Heart left ventricle (tissue), 16 donors: ENCODE measurements around the gene DNMT3B. TPM values are rescaled to one million over a fixed set of nuclear protein-coding genes. Genes with fewer than 3 reads are reported as not detected.
A peak's percentile ranks its signal among the peaks of the same experiment; 100 is the strongest.

Experiments used
- ATAC-seq, 4 donors: fragments of 200-7000 bp; cut with Tn5 transposase; one replicate each; pipeline ENCODE4 v1.9.1; 2020 to 2022; ENCODE audit warnings: moderate library complexity in 4 of 4, mild to moderate bottlenecking in 3 of 4, moderate number of reproducible peaks in 1 of 4
- DNase-seq, 5 donors: peaks; one replicate each; pipeline ENCODE4 v3.0.0-alpha.2; 2020
- H3K27ac ChIP-seq, 12 donors: fragments of 200-600 bp; sonication (generic) in 4 of 12; one replicate each; pipeline versions ENCODE4 v1.5.0 to v1.8.0; 2016 to 2022; ENCODE audit warnings: mild to moderate bottlenecking in 2 of 12
- H3K27me3 ChIP-seq, 9 donors: fragments of 200-600 bp; sonication (generic) in 2 of 9; one replicate each; pipeline versions ENCODE4 v1.5.1 to v1.8.0; 2016 to 2022; ENCODE audit warnings: mild to moderate bottlenecking in 3 of 9
- H3K36me3 ChIP-seq, 9 donors: fragments of 200-600 bp; sonication (generic) in 2 of 9; one replicate each; pipeline versions ENCODE4 v1.5.0 to v1.8.0; 2018 to 2022; ENCODE audit warnings: mild to moderate bottlenecking in 2 of 9
- H3K4me1 ChIP-seq, 12 donors: fragments of 200-600 bp; sonication (generic) in 4 of 12; one replicate each; pipeline versions ENCODE4 v1.5.0 to v1.8.0; 2016 to 2022; ENCODE audit warnings: mild to moderate bottlenecking in 3 of 12
- H3K4me3 ChIP-seq, 12 donors: fragments of 200-600 bp; sonication (generic) in 4 of 12; one replicate each; pipeline versions ENCODE4 v1.5.0 to v1.8.0; 2017 to 2022; ENCODE audit warnings: mild to moderate bottlenecking in 9 of 12, moderate library complexity in 4 of 12
- H3K9me3 ChIP-seq, 12 donors: fragments of 200-600 bp; sonication (generic) in 4 of 12; one replicate each; pipeline versions ENCODE4 v1.5.0 to v1.8.0; 2016 to 2022; ENCODE audit warnings: mild to moderate bottlenecking in 1 of 12
- CTCF ChIP-seq, 12 donors: fragments of 200-600 bp; sonication (generic) in 4 of 12; IDR thresholded peaks; one replicate each; pipeline versions ENCODE4 v1.5.0 to v1.8.0; 2018 to 2022; ENCODE audit warnings: antibody characterized with exemption in 12 of 12, mild to moderate bottlenecking in 5 of 12
- POLR2A ChIP-seq, 2 donors: fragments of 450-650 bp; IDR thresholded peaks; one replicate each; pipeline ENCODE4 v1.6.1; 2017; ENCODE audit warnings: antibody characterized with exemption in 2 of 2, mild to moderate bottlenecking in 2 of 2, moderate library complexity in 2 of 2
- WGBS, 4 donors: extraction: QIAGEN DNeasy Blood & Tissue Kit in 2 of 4; methylation state at CpG; one replicate each; pipeline versions ENCODE4 v1.1.5 to v1.1.7; 2013 to 2018; 5-methylcytosine and 5-hydroxymethylcytosine counted together
- intact Hi-C, 10 donors: fragments of 100-400 bp; cut with DNase I; formaldehyde crosslinking; loops; one replicate each; pipeline versions ENCODE4 v1.11.1 to v1.14.2; 2022
- polyA plus RNA-seq, 2 donors: library from polyadenylated mRNA; stranded (reverse); fragments of 200-250 nt; gene quantifications; one replicate each; pipeline ENCODE4 v1.2.3, GENCODE V29; 2013
- total RNA-seq, 9 donors: library from RNA; depleted of rRNA in 2 of 9; stranded (reverse); fragments of >200 nt in 2 of 9; fragmentation: NEBNext Ultra II Directional in 3 of 9; extraction: Animal tissue kit (Norgen Biotek cat#: 25700) in 3 of 9; gene quantifications; one replicate each; pipeline versions ENCODE4 v1.1.0 to v1.2.4, GENCODE V29; 2016 to 2023
- donor health status: ischemic (EF 13 %, LVEDD 7.1; RV severe dilation, severe dysfunction).
- donor health status: healthy with polysubstance abuse.
- donor health status: DM: no; HTN: yes; CAD: no.
- donor health status: DM: no; HTN: no; CAD: no.
- donor health status: ischemic (EF 25% LVEDD 6.9; RV normal size, moderate dysfunction).
- donor health status: ischemic (EF 25% LVEDD 5.7; RV mildly dilated, moderate dysfunction).
- donor health status: healthy.
- donor health status: DM: yes; HTN: yes; CAD: no.
- donor health status: ischemic (EF 35%, LVEDD 5.7; RV mildly dilated, moderate dysfunction).
- donor health status: nonischemic (EF 11% LVEDD 7.7; RV severe dilation, severe dysfunction).
- donor health status: DM: yes; HTN: yes; CAD: no.
- donor health status: PGD.
- donor health status: ischemic (EF 29% LVEDD 5.4; RV normal size, mild dysfunction).
- donor health status: nonischemic (EF 23%, LVEDD 6.1; RV moderate dilation, normal function).

The DNMT3B gene
- total and polyA plus RNA-seq, 11 donors = 0.19 to 1.2 (median 0.50) TPM

GRCh38 chr20:32837157-32837556 is 75.0 kb downstream of the DNMT3B start:
- Histone ChIP-seq H3K27ac (no peak overlapping the region), H3K9me3 (no peaks in the 10 kb centered on the region), H3K4me3 (no peak overlapping the region), H3K4me1 (peaks cover 0 to 17% (median 2%) of the 10 kb centered on the region in 12 donors), H3K36me3 (peaks cover 0 to 92% (median 84%) of the 10 kb centered on the region in 9 donors), H3K27me3 (no peaks in the 10 kb centered on the region)
- no peak for TF ChIP-seq CTCF (IDR thresholded peaks at IDR 0.05)
- no peak for TF ChIP-seq POLR2A (IDR thresholded peaks at IDR 0.05)
- no peak for ATAC-seq
- WGBS, 4 donors = 49 to 94% (median 56%) methylated on average over 1 of the region's 1 CpG
- intact Hi-C loops = no loop called here
- DNase-seq = no peak

GRCh38 chr20:32839227-32839981 is 77.2 kb downstream of the DNMT3B start:
- no peaks in the 10 kb centered on the region for H3K27me3 ChIP-seq
- ATAC-seq = no peak
- WGBS, 4 donors = 87 to 94% (median 90%) methylated on average over 16 to 17 of the region's 17 CpGs
- TF ChIP-seq POLR2A (IDR thresholded peaks at IDR 0.05) (no peak), CTCF (IDR thresholded peaks at IDR 0.05) (no peak)
- DNase-seq = no peak
- H3K4me1 ChIP-seq = peaks cover 0 to 19% (median 2%) of the 10 kb centered on the region in 12 donors
- no peak overlapping the region for H3K27ac ChIP-seq
- H3K36me3 ChIP-seq = peaks cover 0 to 96% (median 80%) of the 10 kb centered on the region in 9 donors
- intact Hi-C loops = no loop called here
- no peaks in the 10 kb centered on the region for H3K9me3 ChIP-seq
- no peak overlapping the region for H3K4me3 ChIP-seq

GRCh38 chr20:32839982-32840285 is 77.7 kb downstream of the DNMT3B start:
- ATAC-seq (no peak), DNase-seq (no peak)
- Histone ChIP-seq H3K27me3 (no peaks in the 10 kb centered on the region), H3K27ac (no peak overlapping the region), H3K4me3 (no peak overlapping the region), H3K9me3 (no peaks in the 10 kb centered on the region), H3K36me3 (peaks cover 0 to 95% (median 80%) of the 10 kb centered on the region in 9 donors), H3K4me1 (peaks cover 0 to 19% (median 2%) of the 10 kb centered on the region in 12 donors)
- WGBS, 4 donors = 71 to 81% (median 78%) methylated on average over 4 of the region's 4 CpGs
- intact Hi-C loops = no loop called here
- TF ChIP-seq POLR2A (IDR thresholded peaks at IDR 0.05) (no peak), CTCF (IDR thresholded peaks at IDR 0.05) (no peak)

- intact Hi-C loops = no loop called here
- DNase-seq = no peak
- no peak for TF ChIP-seq CTCF (IDR thresholded peaks at IDR 0.05)
- no peak for TF ChIP-seq POLR2A (IDR thresholded peaks at IDR 0.05)
- Histone ChIP-seq H3K4me1 (peaks cover 0 to 19% (median 2%) of the 10 kb centered on the region in 12 donors), H3K27me3 (no peaks in the 10 kb centered on the region), H3K9me3 (no peaks in the 10 kb centered on the region), H3K4me3 (no peak overlapping the region), H3K27ac (no peak overlapping the region), H3K36me3 (peaks cover 0 to 96% (median 80%) of the 10 kb centered on the region in 9 donors)
- ATAC-seq = peak in 1 of 4 donors; percentile 43
- WGBS, 4 donors = 60 to 62% (median 61%) methylated on average over 9 of the region's 9 CpGs
Observed at GRCh38 chr20:32841174-32841573, 79.0 kb downstream of the DNMT3B start.
